Upper lobe of left lung (tissue), 4 donors: ENCODE data around the gene NCAPD3.

ENCODE experiments used
- POLR2A ChIP-seq, 4 donors: fragments of 450-650 bp; IDR thresholded peaks; one replicate each; pipeline ENCODE4 v1.5.1; 2016 to 2017; ENCODE audit warnings: antibody characterized with exemption in 4 of 4, mild to moderate bottlenecking in 2 of 4
- POLR2AphosphoS5 ChIP-seq, 2 donors: sonication (generic); formaldehyde crosslinking; IDR thresholded peaks; one replicate each; pipeline ENCODE4 v1.5.1; 2017; ENCODE audit warnings: antibody characterized with exemption in 2 of 2

DNA sequence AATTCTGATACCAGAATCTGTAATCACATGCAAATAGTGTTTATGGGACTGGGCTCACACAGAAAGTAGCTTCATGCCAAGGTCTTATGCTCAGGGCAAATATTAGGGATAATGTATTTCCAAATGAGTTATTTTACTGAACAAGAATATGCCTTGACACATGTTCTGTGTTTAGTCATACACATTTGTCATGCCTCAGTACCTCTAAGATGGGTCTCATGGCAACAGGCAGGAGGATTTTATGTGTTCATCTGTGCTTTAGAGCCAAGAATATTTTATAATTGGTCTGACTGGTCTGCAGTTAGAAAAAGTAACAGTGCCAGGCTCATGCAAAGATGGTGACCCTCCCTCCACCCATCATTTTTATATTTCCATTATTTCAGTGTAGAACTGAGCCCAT, 105.8 kb downstream of the NCAPD3 start:
- TF ChIP-seq POLR2A (IDR thresholded peaks at IDR 0.05) (no peak), POLR2AphosphoS5 (IDR thresholded peaks at IDR 0.05) (no peak)
